ENCODE results near the gene ZCCHC7.
A peak's percentile ranks its signal among the peaks of the same experiment; 100 is the strongest.

DNA sequence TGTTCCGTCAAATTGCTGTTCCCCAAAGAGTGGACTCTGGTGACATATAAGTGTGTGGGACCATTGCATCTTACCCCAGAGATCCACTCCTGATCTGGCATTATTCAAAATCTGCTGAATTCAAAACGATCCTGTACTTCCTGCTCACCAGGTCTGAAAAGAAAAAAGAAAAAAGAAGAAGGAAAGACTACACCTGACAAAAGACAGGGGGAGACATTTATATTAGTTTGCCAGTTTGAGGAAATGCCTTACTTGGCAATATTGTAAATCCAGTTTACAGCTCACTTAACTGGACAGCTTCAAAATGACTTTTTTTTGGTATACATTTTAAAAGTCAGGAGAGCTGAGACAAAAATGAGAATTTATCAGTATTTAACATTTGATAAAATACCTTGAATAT is 287.1 kb downstream of the ZCCHC7 start:
- TF ChIP-seq, protein P1, sequence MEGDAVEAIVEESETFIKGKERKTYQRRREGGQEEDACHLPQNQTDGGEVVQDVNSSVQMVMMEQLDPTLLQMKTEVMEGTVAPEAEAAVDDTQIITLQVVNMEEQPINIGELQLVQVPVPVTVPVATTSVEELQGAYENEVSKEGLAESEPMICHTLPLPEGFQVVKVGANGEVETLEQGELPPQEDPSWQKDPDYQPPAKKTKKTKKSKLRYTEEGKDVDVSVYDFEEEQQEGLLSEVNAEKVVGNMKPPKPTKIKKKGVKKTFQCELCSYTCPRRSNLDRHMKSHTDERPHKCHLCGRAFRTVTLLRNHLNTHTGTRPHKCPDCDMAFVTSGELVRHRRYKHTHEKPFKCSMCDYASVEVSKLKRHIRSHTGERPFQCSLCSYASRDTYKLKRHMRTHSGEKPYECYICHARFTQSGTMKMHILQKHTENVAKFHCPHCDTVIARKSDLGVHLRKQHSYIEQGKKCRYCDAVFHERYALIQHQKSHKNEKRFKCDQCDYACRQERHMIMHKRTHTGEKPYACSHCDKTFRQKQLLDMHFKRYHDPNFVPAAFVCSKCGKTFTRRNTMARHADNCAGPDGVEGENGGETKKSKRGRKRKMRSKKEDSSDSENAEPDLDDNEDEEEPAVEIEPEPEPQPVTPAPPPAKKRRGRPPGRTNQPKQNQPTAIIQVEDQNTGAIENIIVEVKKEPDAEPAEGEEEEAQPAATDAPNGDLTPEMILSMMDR (IDR thresholded peaks at IDR 0.05; ENCODE audit: insufficient read depth, low read depth, low read length): peak; percentile 12
- no peak for TF ChIP-seq EZH2 (IDR thresholded peaks at IDR 0.05; ENCODE audit: insufficient read depth, low read length)

Data from astrocyte (in vitro differentiated cells and primary cell).